Measurements from ENCODE around the gene GMFB.

Gene GMFB

DNA sequence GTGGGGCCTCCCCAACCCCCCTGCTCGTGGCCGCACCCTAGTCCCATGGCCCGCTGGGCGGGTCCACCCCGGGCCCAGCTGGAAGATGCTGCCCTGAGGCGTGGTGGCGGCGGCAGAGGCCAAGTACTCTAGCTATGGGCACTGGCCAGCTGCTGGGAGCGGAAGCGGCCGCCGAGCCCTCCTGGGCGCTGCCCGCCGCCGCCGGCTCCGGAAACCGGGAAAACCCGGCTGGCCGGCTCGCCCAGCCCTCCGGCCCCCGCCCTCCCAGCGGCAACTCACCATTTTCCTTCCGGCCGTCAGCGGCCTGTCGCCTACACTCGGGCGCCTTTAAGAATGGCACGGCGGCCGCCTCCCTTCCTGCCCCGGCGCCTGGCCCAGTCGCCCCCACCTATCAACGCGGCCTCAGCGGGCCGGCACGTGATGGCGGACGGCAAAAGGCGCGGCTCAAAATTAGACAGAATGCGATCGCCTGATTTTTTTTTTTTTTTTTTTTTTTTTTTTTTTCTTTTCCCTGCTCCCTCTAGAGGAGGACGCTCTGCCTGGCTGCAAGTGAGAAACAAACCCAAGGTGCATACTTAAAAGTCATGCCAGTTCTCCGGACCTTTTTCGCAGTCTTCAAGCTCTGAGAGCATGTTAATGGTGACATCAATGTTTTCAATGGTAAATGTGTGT lies at the start of gene GMFB:
TSS of gene GMFB (minus strand) at position 335 of the 672 bp plus-strand sequence. CDS start at position 282, 53 bp downstream.
- DNase-seq = peak; percentile 30

- DNase-seq = no peak
Measured at GRCh38 chr14:54538055-54538454, 49.3 kb upstream of the GMFB start.

DNA sequence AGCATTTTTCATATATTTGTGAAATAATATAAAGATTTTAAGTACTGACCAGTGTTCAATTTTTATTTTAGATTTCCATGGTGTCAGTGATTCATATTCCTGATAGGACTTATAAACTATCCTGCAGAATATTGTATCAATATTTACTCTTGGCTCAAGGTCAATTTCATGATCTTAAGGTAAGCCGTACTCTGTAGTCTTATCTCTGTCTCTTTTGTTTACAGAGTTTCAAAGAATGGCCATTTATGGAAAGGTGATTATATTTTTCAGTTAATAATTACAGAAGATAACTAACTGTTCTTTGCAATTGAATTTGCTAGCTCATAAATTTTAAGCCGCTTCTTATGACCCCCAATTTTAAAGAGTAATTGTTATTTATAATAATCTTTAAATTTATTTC lies 48.9 kb upstream of the GMFB start:
- no peak for DNase-seq

DNA sequence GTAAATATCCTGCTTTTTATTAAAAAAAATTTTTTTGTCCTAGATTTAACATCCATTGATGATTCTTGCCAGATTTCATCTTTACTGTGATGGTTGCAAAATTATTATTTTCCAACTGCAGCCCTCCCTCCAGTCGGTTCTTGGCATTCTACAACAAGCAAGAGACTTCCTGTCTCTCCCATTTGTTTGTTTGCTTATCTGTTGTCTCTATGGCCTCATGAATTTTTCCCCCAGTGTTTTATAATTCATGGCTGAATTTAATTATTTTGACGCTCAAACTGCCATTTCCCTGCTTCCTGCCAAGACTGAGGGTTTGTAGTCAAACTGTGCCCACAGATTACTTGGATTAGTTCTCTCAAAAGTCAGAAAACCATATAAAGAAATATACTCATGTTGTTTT lies 46.9 kb upstream of the GMFB start:
- no peak for DNase-seq

DNA sequence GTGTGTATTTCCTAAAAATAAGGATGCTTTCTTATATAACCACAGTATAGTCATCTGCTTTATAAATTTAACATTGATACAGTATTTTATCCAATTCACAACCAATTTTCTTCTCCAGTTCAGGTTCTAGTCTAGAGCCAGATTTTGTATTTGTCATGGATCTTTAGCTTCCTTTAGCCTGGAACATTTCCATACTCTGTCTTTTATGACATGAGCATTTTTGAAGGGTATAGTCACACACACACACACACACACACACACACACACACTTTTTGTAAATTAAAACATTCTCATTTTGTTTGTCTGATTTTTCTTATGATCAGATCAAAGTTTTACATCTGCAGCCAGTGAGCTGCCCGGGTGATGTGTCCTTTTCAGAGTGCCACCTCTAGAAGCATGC lies 46.3 kb upstream of the GMFB start:
- no peak for DNase-seq

- no peak for DNase-seq
Measured at GRCh38 chr14:54533100-54533499, 44.3 kb upstream of the GMFB start.

GRCh38 chr14:54532111-54533012 lies 43.6 kb upstream of the GMFB start:
- DNase-seq = no peak

DNA sequence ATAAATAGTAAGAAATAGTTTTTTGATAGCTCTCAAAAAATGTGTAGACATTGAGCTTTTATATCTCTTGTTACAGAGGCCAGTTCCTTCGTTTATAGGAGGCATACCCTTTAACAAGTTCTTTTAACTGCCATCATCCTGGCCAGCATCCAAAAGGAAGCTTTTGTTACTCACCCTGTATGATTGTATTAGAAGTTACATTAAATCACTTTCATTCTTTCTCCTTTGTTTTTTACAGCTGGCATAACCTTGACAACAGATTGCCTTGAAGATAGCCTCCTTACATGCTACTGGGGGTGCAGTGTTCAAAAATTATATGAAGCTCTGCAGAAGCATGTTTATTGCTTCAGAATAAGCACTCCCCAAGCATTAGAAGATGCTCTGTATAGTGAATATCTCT lies 41.0 kb upstream of the GMFB start:
- no peak for DNase-seq

- no peak for DNase-seq
Measured at GRCh38 chr14:54528973-54529372, 40.2 kb upstream of the GMFB start.

GRCh38 chr14:54524410-54524809 lies 35.6 kb upstream of the GMFB start:
- no peak for DNase-seq

DNA sequence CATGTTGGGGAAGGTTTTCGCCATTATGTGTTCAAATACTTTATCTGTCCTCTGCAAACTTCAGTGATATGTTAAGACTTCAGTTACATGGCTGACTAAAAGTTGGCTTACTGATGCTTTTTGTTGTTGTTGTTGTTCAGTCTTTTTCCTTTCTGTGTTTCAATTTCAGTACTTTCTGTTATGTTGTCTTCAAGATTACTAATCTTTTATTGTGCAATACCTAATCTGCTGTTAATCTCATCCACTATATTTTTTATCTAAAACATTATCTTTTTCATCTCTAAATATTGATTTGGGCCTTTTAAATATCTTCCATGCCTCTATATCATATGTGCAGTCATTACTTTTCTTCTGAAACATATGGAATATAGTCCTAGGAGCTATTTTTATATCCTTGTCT lies 27.9 kb upstream of the GMFB start:
- DNase-seq = no peak

DNA sequence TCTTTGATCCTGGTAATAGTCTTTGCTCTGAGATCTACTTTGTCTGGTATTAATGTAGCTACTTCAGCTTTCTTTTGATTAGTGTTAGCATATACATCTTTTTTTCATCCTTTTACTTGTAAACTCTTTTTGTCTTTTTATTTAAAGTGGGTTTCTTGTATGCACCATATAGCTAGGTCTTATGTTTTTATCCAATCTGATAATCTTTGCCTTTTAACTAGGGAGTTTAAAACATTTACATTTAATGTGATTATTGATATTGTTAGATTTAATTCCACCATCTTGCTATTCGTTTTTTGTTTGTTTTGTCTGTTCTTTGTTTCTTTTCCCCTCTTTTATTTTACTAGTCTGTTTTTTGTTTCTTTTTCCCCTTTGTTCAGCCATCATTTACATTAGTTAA lies 26.9 kb upstream of the GMFB start:
- DNase-seq = no peak

- no peak for DNase-seq
Measured at GRCh38 chr14:54512393-54512792, 23.6 kb upstream of the GMFB start.

GRCh38 chr14:54509546-54510501 lies 21.0 kb upstream of the GMFB start, which contains the start of gene CGRRF1:
CGRRF1 (plus strand) TSS chr14:54509906; CDS start chr14:54509960, 54 bp downstream.
- peak; percentile 79 for DNase-seq

DNA sequence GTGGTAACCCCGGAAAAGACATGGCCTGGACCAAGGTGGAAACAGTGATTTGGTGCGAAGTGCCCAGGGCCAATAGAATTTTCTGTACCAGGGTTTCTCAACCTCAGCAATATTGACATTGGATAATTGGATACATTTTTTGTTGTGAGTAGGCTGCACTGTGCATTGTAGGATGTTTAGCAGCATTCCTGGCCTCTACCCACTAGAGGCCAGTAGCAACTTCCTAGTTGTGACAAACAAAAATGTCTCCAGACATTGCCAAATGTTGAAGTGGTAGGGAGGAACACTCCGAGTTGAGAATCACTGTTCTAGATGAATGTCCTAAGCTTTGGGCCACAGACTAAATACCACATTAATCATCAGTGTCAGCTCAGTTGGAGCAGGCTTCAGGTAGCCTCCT lies 14.7 kb upstream of the GMFB start:
- DNase-seq = no peak

DNA sequence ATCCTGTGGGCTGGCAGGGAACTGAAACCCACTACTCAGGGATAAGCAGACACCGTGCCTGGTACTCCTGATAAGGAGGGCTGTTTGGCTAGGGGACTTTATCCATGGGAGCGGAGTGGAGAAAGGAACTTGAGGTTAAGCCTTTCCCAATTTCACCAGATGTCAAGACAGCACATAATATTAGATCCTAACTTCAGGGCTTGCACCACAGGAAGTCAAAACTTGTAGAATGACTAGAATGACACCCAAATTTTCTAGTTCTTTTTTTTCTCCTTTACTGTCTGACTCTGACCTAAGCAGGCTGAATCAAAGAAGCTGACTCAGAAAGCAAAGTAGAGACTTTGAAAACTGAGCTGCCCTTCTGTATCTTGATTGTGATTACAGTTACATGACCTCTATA lies 13.8 kb upstream of the GMFB start:
- DNase-seq = no peak

GRCh38 chr14:54501480-54501879 lies 12.7 kb upstream of the GMFB start:
- DNase-seq = no peak

GRCh38 chr14:54500744-54501143 lies 12.0 kb upstream of the GMFB start:
- no peak for DNase-seq

DNA sequence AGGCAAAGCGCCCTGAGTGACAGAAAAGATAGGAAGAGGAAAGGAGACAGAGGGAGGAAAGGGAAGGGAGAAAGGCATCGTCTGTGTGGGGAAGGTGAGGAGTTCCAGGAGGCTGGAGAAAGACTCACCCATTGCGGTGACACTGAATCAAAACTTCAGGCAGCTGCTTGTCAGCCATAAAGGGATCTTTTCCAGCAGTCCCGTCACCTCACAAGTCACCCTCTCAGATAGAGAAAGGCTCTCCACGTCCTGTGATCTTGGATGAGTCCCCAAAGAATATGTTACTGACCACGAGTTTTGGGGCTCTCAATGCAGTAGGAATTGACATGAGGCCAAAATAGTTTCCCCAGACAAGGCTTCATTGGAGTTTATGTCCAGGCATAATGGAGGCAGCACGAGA lies 9.8 kb upstream of the GMFB start:
- DNase-seq = no peak

DNA sequence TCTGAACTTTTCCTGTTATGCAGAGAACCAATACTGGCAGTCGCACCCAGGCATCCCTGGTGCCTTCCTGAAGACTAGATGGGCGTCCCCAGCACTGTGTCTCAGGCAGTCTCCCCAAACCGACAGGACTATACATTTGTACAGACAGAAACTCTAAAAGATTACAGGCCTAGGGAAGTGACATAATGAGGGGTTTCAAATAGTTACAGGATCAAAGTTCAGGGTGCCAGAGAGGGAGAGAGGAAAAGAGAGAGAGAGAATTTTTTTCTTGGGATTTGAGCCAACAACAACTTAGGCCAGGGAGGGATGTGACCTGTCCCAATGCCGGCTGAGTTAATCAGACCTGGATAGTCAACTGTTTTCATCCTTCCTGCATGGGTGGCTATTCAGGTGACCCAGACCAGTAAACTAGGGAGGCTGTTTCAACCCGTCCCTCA lies 9.3 kb upstream of the GMFB start:
- DNase-seq = no peak

DNA sequence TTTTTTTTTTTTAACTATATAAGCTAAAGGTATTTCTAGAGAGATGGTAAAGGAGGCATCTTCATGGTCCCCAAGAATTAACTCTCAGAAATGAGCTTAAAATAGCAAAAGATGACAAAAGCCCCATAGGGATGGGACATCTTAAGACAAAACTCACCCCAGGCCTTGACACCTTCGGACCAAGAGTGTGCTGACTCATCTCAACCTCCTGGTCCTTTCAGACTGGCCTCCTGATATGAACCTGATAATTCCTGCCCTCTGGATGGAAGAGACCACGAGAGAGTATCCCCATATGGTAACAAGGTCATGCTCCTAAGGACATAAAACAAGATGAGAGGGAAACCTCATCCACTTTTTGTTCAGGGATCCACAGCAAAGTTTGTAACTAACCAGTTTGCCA lies 8.4 kb upstream of the GMFB start:
- no peak for DNase-seq

GRCh38 chr14:54493293-54493692 lies 4.5 kb upstream of the GMFB start:
- DNase-seq = no peak

Data from GOT3 (cell line).